Progenitor cell of endocrine pancreas (in vitro differentiated cells): ENCODE measurements around the gene POLG2. TPM values are rescaled to one million over a fixed set of nuclear protein-coding genes. Genes with fewer than 3 reads are reported as not detected.
A peak's percentile ranks its signal among the peaks of the same experiment; 100 is the strongest.

Experiments used
- DNase-seq: peaks from one replicate; pipeline ENCODE4 v3.0.0; 2021; ENCODE audit warnings: low spot score; ENCODE audit not compliant: unreplicated experiment
- H3K27ac Mint-ChIP-seq: 2 replicates; pipeline ENCODE4 v1.8.0; 2021; ENCODE audit warnings: mild to moderate bottlenecking, moderate library complexity, mixed read lengths
- H3K27me3 Mint-ChIP-seq: 2 replicates; pipeline ENCODE4 v1.8.0; 2021; ENCODE audit warnings: mixed read lengths
- H3K36me3 Mint-ChIP-seq: 2 replicates; pipeline ENCODE4 v1.8.0; 2022; ENCODE audit warnings: mixed read lengths; ENCODE audit not compliant: insufficient read depth
- H3K4me1 Mint-ChIP-seq: 2 replicates; pipeline ENCODE4 v1.8.0; 2021; ENCODE audit warnings: low read depth, mixed read lengths
- H3K4me3 Mint-ChIP-seq: 2 replicates; pipeline ENCODE4 v1.8.0; 2021; ENCODE audit warnings: low read depth, mild to moderate bottlenecking, moderate library complexity, mixed read lengths
- H3K9me3 Mint-ChIP-seq: 2 replicates; pipeline ENCODE4 v1.8.0; 2021; ENCODE audit warnings: low read depth, mixed read lengths
- CTCF ChIP-seq: fragments of 200-600 bp; sonication (generic); IDR thresholded peaks from one replicate; pipeline ENCODE4 v1.5.0; 2021; ENCODE audit warnings: antibody characterized with exemption, mild to moderate bottlenecking; ENCODE audit not compliant: unreplicated experiment
- total RNA-seq: library from RNA; stranded (reverse); gene quantifications from 2 replicates; pipeline ENCODE4 v1.2.1, GENCODE V29; 2021

POLG2 gene
- total RNA-seq, 1 donor from 2014 or later: 33.1 TPM

GRCh38 chr17:64502809-64503208 is 6.0 kb upstream of the POLG2 start:
- no peak for TF ChIP-seq CTCF
- H3K27me3 Mint-ChIP-seq: no peaks in the 10 kb centered on the region
- DNase-seq: no peak
- H3K9me3 Mint-ChIP-seq: no peaks in the 10 kb centered on the region
- peak overlapping the region; percentile 90 for H3K27ac Mint-ChIP-seq
- peaks cover 42% of the 10 kb centered on the region for H3K4me1 Mint-ChIP-seq
- H3K4me3 Mint-ChIP-seq: no peak overlapping the region
- peaks cover 62% of the 10 kb centered on the region for H3K36me3 Mint-ChIP-seq

GRCh38 chr17:64502021-64502420 is 5.2 kb upstream of the POLG2 start:
- H3K36me3 Mint-ChIP-seq: peaks cover 63% of the 10 kb centered on the region
- no peaks in the 10 kb centered on the region for H3K9me3 Mint-ChIP-seq
- no peaks in the 10 kb centered on the region for H3K27me3 Mint-ChIP-seq
- H3K4me1 Mint-ChIP-seq: peaks cover 40% of the 10 kb centered on the region
- peak overlapping the region; percentile 90 for H3K27ac Mint-ChIP-seq
- no peak for DNase-seq
- TF ChIP-seq CTCF: no peak
- no peak overlapping the region for H3K4me3 Mint-ChIP-seq

GRCh38 chr17:64500862-64501765 is 4.3 kb upstream of the POLG2 start:
- DNase-seq: no peak
- Mint-ChIP-seq H3K27me3 (no peaks in the 10 kb centered on the region), H3K27ac (peak overlapping the region; percentile 61), H3K4me3 (no peak overlapping the region), H3K4me1 (peaks cover 45% of the 10 kb centered on the region), H3K9me3 (no peaks in the 10 kb centered on the region), H3K36me3 (peaks cover 63% of the 10 kb centered on the region)
- no peak for TF ChIP-seq CTCF

GRCh38 chr17:64500487-64500859 is 3.6 kb upstream of the POLG2 start:
- H3K27ac Mint-ChIP-seq: peak overlapping the region; percentile 61
- H3K4me1 Mint-ChIP-seq: peaks cover 49% of the 10 kb centered on the region
- H3K9me3 Mint-ChIP-seq: no peaks in the 10 kb centered on the region
- H3K36me3 Mint-ChIP-seq: peaks cover 60% of the 10 kb centered on the region
- no peak for DNase-seq
- H3K27me3 Mint-ChIP-seq: no peaks in the 10 kb centered on the region
- H3K4me3 Mint-ChIP-seq: no peak overlapping the region
- no peak for TF ChIP-seq CTCF

- Mint-ChIP-seq H3K9me3 (no peaks in the 10 kb centered on the region), H3K27me3 (no peaks in the 10 kb centered on the region), H3K4me1 (peaks cover 49% of the 10 kb centered on the region), H3K36me3 (peaks cover 57% of the 10 kb centered on the region), H3K27ac (peak overlapping the region; percentile 82), H3K4me3 (no peak overlapping the region)
- TF ChIP-seq CTCF: no peak
- DNase-seq: no peak
Measured at GRCh38 chr17:64499805-64500486, 3.1 kb upstream of the POLG2 start.
